Ascending aorta (tissue), 2 donors: ENCODE data around the gene LPXN. TPM values are rescaled to one million over a fixed set of nuclear protein-coding genes. Genes with fewer than 3 reads are reported as not detected.

ENCODE experiments used
- DNase-seq, 2 donors: peaks; one replicate each; pipeline ENCODE4 v3.0.0-alpha.2; 2019; ENCODE audit warnings: low spot score in 2 of 2
- H3K27ac ChIP-seq, 2 donors: fragments of 200-600 bp; sonication (generic); one replicate each; pipeline ENCODE4 v1.5.1; 2016 to 2017; ENCODE audit warnings: mild to moderate bottlenecking in 1 of 2
- H3K27me3 ChIP-seq: fragments of 200-600 bp; sonication (generic); one replicate; pipeline ENCODE4 v1.5.1; 2017
- H3K36me3 ChIP-seq, 2 donors: fragments of 200-600 bp; sonication (generic); one replicate each; pipeline ENCODE4 v1.5.1; 2016
- H3K4me1 ChIP-seq, 2 donors: fragments of 200-600 bp; sonication (generic); one replicate each; pipeline ENCODE4 v1.5.1; 2016 to 2017; ENCODE audit warnings: mild to moderate bottlenecking in 1 of 2
- H3K4me3 ChIP-seq, 2 donors: fragments of 200-600 bp; sonication (generic); one replicate each; pipeline ENCODE4 v1.5.1; 2016 to 2017; ENCODE audit warnings: mild to moderate bottlenecking in 1 of 2
- H3K9me3 ChIP-seq, 2 donors: fragments of 200-600 bp; sonication (generic); one replicate each; pipeline ENCODE4 v1.5.1; 2016
- intact Hi-C: fragments of 100-400 bp; cut with DNase I; formaldehyde crosslinking; loops from one replicate; pipeline ENCODE4 v1.15.1; 2023
- total RNA-seq: library from RNA; depleted of rRNA; stranded (reverse); fragments of >200 nt; gene quantifications from one replicate; pipeline ENCODE4 v1.1.0, GENCODE V29; 2016
- TF ChIP-seq, protein P1 (sequence below), 3 experiments: fragments of 200-600 bp in 2 of 3; fragments of 450-650 bp in 1 of 3; sonication (generic) in 2 of 3; IDR thresholded peaks; one replicate each; pipeline ENCODE4 v1.5.1; 2016 to 2019; ENCODE audit warnings: antibody characterized with exemption in 3 of 3, mild to moderate bottlenecking in 1 of 3, moderate library complexity in 1 of 3

LPXN gene
- total RNA-seq, 1 donor from 2014 or later, result 2.1 TPM

DNA sequence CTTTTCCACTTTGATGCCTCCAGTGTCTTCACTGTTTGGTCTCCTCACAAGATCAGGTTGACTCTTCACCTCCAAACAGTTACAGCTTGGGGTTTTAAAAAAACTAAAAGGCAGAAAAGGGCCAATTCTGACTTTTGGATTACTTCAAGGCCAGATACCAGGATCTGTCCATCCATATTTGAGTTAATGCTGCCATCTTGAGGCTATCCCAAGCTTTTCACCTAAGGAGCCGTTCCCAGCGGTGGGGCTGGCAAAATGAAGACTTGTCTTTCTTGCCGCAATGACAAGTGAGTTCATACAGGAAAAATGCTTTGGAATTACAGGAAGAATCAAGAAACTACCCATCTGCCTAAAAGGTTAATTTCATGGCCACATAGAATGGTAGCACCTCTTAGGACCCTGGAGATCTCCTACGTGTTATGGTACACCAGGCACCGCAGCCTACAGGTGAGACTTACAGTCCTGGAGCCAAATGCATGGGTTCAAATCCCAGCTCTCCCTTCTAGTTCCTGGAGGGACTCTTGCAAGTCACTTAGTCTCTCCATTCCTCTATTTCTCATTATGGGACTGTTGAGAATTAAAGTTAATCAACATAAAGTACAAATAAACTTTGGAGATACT lies 61.8 kb downstream of the LPXN start:
- no peaks in the 10 kb centered on the region for H3K36me3 ChIP-seq
- H3K4me3 ChIP-seq, result no peak overlapping the region
- no peak for DNase-seq
- H3K4me1 ChIP-seq, result no peaks in the 10 kb centered on the region
- H3K27me3 ChIP-seq, result no peaks in the 10 kb centered on the region
- H3K9me3 ChIP-seq, result no peaks in the 10 kb centered on the region
- intact Hi-C loops, result loop anchor here (10.0 kb wide), 1 partner anchor 689 kb away; no protein-coding TSS in a partner anchor
- TF ChIP-seq, protein P1, sequence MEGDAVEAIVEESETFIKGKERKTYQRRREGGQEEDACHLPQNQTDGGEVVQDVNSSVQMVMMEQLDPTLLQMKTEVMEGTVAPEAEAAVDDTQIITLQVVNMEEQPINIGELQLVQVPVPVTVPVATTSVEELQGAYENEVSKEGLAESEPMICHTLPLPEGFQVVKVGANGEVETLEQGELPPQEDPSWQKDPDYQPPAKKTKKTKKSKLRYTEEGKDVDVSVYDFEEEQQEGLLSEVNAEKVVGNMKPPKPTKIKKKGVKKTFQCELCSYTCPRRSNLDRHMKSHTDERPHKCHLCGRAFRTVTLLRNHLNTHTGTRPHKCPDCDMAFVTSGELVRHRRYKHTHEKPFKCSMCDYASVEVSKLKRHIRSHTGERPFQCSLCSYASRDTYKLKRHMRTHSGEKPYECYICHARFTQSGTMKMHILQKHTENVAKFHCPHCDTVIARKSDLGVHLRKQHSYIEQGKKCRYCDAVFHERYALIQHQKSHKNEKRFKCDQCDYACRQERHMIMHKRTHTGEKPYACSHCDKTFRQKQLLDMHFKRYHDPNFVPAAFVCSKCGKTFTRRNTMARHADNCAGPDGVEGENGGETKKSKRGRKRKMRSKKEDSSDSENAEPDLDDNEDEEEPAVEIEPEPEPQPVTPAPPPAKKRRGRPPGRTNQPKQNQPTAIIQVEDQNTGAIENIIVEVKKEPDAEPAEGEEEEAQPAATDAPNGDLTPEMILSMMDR (IDR thresholded peaks at IDR 0.05), result peak; percentile 34 to 70 (median 59)
- no peak overlapping the region for H3K27ac ChIP-seq

DNA sequence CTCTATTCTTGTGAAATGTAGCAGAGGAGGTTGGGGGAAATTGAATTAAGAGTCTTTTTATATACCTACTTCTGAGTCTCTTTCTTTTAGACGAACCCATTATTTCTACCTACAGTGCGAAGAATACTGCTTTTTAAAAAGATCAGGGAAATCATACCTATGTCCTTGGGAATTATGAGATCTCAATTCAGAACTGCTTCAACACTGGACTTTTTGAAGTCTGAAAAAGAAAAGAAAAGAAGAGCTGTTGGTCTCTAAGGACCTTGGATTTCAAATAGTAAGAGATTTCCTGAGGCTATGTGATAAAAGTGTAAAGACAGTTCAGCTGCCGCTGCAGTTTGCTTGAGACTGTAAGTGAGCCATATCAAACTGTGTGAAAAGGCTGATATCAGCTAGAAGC lies 64.0 kb downstream of the LPXN start:
- no peaks in the 10 kb centered on the region for H3K27me3 ChIP-seq
- DNase-seq, result no peak
- H3K36me3 ChIP-seq, result no peaks in the 10 kb centered on the region
- H3K27ac ChIP-seq, result no peak overlapping the region
- no peaks in the 10 kb centered on the region for H3K9me3 ChIP-seq
- intact Hi-C loops, result loop anchor here (10.0 kb wide), 1 partner anchor 687 kb away; no protein-coding TSS in a partner anchor
- TF ChIP-seq, protein P1 (IDR thresholded peaks at IDR 0.05), result no peak
- H3K4me1 ChIP-seq, result no peaks in the 10 kb centered on the region
- H3K4me3 ChIP-seq, result no peak overlapping the region

DNA sequence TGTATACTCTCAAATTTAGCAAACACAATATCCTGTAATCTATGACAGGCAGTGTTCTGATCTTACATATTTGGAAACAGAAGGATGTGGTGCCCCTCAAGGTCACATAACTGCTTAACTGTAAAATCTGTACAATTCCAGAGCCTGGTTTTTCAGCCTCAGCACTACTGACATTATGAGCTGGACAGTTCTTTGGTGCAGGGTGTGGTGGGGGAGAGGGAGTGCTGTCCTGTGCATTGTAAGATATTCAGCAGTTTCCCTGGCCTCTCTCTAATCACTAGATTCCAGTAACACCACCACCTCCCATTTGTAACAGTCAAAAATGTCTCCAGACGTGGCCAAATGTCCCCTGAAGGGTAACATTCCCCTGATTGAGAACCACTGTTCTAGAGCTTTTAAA lies 65.9 kb downstream of the LPXN start:
- intact Hi-C loops, result loop anchor here (10.0 kb wide), 1 partner anchor 685 kb away; no protein-coding TSS in a partner anchor
- no peaks in the 10 kb centered on the region for H3K4me1 ChIP-seq
- H3K9me3 ChIP-seq, result no peaks in the 10 kb centered on the region
- no peak overlapping the region for H3K4me3 ChIP-seq
- TF ChIP-seq, protein P1 (IDR thresholded peaks at IDR 0.05), result no peak
- H3K36me3 ChIP-seq, result no peaks in the 10 kb centered on the region
- H3K27me3 ChIP-seq, result no peaks in the 10 kb centered on the region
- no peak for DNase-seq
- H3K27ac ChIP-seq, result no peak overlapping the region

DNA sequence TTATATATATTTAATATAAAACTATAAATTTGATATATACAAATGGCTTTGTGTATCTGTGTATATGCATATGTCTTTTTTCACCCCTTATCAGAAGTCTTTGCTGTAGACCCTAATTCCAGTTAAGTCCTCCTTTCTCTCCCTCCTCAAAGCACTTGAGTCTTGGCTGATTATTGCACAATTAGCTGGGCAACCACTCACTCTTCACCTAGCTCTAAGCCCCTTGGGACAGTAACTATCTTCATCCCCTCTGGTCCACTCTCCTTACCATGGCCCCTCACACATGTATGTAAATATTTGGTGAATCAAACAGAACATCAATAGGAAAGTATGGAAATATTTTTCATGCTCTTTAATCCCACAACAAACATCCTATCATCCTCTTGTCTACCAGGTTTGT lies 66.8 kb downstream of the LPXN start:
- Histone ChIP-seq H3K27ac (no peak overlapping the region), H3K9me3 (no peaks in the 10 kb centered on the region), H3K27me3 (no peaks in the 10 kb centered on the region), H3K4me1 (no peaks in the 10 kb centered on the region), H3K4me3 (no peak overlapping the region), H3K36me3 (no peaks in the 10 kb centered on the region)
- intact Hi-C loops, result no loop called here
- TF ChIP-seq, protein P1 (IDR thresholded peaks at IDR 0.05), result no peak
- DNase-seq, result no peak

DNA sequence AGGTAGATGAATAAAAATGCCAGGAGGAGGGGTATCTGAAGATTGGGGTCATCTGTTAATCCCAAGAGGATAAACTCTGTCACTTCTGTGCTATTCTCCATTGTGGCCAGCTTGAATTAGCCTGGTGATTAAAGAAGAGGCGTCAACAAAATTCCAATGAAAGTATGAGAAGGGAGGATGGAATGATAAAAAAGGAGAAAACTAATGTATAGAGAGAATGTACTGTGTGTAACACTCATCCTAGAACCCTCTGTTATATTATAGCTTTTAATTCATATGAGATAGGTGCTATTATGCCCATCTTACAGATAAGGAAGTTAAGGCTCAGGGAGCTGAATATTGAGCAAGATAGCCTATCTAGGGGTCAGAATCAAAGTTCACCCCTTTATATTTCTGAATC lies 67.7 kb downstream of the LPXN start, which contains the start of gene OR5B21:
Gene OR5B21, minus strand, starts transcription at position 101 of the 400 bp plus-strand sequence. Its CDS starts 0 bp downstream, at position 101.
- DNase-seq, result no peak
- no peak within 1 kb of the TSS for H3K27ac ChIP-seq
- no peak within 1 kb of the TSS for H3K4me3 ChIP-seq
- TF ChIP-seq, protein P1 (IDR thresholded peaks at IDR 0.05), result no peak
- H3K36me3 ChIP-seq, result no peaks in the 10 kb centered on the region
- H3K4me1 ChIP-seq, result no peaks in the 10 kb centered on the region
- H3K27me3 ChIP-seq, result no peaks in the 10 kb centered on the region
- intact Hi-C loops, result no loop called here
- no peaks in the 10 kb centered on the region for H3K9me3 ChIP-seq
